Astrocyte (in vitro differentiated cells and primary cell): ENCODE results near the gene SLC13A5. TPM values are rescaled to one million over a fixed set of nuclear protein-coding genes. Genes with fewer than 3 reads are reported as not detected.

ENCODE experiments used
- DNase-seq: peaks from one replicate; pipeline ENCODE4 v3.0.0-alpha.2; 2010; ENCODE audit warnings: low read depth
- FAIRE-seq: peaks from 2 replicates; lab custom pipeline; 2011; peaks lifted over from hg19 to GRCh38; lab: Jason Lieb, UNC
- H2AFZ ChIP-seq: 2 replicates; pipeline ENCODE4 v1.6.0; 2012; ENCODE audit warnings: low read depth, low read length, inconsistent platforms
- H3K27ac ChIP-seq: 2 replicates; pipeline ENCODE4 v1.5.1; 2011; ENCODE audit warnings: low read depth, low read length, inconsistent platforms
- H3K27me3 ChIP-seq: 2 replicates; pipeline ENCODE4 v1.6.0; 2011; ENCODE audit warnings: low read length, inconsistent platforms; ENCODE audit not compliant: insufficient read depth
- H3K36me3 ChIP-seq: 2 replicates; pipeline ENCODE4 v1.5.1; 2011; ENCODE audit warnings: low read length, inconsistent platforms; ENCODE audit not compliant: insufficient read depth
- H3K4me1 ChIP-seq: 2 replicates; pipeline ENCODE4 v1.5.1; 2011; ENCODE audit warnings: low read length, inconsistent platforms; ENCODE audit not compliant: insufficient read depth
- H3K4me2 ChIP-seq: 2 replicates; pipeline ENCODE4 v1.6.0; 2012; ENCODE audit warnings: low read length, inconsistent platforms
- H3K4me3 ChIP-seq: 2 replicates; pipeline ENCODE4 v1.5.1; 2011; ENCODE audit warnings: low read depth, mild to moderate bottlenecking, low read length, inconsistent platforms; ENCODE audit not compliant: insufficient read depth
- H3K79me2 ChIP-seq: 2 replicates; pipeline ENCODE4 v1.6.0; 2012; ENCODE audit warnings: mild to moderate bottlenecking, low read length, inconsistent platforms; ENCODE audit not compliant: insufficient read depth
- H3K9ac ChIP-seq: 2 replicates; pipeline ENCODE4 v1.6.0; 2012; ENCODE audit warnings: mild to moderate bottlenecking, low read length, inconsistent platforms
- H3K9me3 ChIP-seq: 2 replicates; pipeline ENCODE4 v1.5.1; 2012; ENCODE audit warnings: low read depth, mild to moderate bottlenecking, low read length, inconsistent platforms; ENCODE audit not compliant: insufficient read depth
- H4K20me1 ChIP-seq: 2 replicates; pipeline ENCODE4 v1.6.0; 2012; ENCODE audit warnings: low read length, inconsistent platforms; ENCODE audit not compliant: insufficient read depth
- H3K27ac Mint-ChIP-seq: one replicate; pipeline ENCODE4 v1.8.0; 2021; ENCODE audit warnings: mild to moderate bottlenecking, mixed read lengths; ENCODE audit not compliant: unreplicated experiment
- H3K27me3 Mint-ChIP-seq: one replicate; pipeline ENCODE4 v1.8.0; 2021; ENCODE audit warnings: low read depth, mixed read lengths; ENCODE audit not compliant: unreplicated experiment
- H3K36me3 Mint-ChIP-seq: one replicate; pipeline ENCODE4 v1.8.0; 2021; ENCODE audit warnings: low read depth, mixed read lengths; ENCODE audit not compliant: unreplicated experiment
- H3K4me1 Mint-ChIP-seq: one replicate; pipeline ENCODE4 v1.8.0; 2021; ENCODE audit warnings: low read depth, mixed read lengths; ENCODE audit not compliant: unreplicated experiment
- H3K4me3 Mint-ChIP-seq: one replicate; pipeline ENCODE4 v1.8.0; 2021; ENCODE audit warnings: mild to moderate bottlenecking, moderate library complexity, mixed read lengths; ENCODE audit not compliant: unreplicated experiment
- H3K9me3 Mint-ChIP-seq: one replicate; pipeline ENCODE4 v1.8.0; 2021; ENCODE audit warnings: mild to moderate bottlenecking, mixed read lengths; ENCODE audit not compliant: unreplicated experiment
- EZH2 ChIP-seq: IDR thresholded peaks from 2 replicates; pipeline ENCODE4 v1.6.1; 2012; ENCODE audit warnings: mild to moderate bottlenecking, low read length, inconsistent platforms; ENCODE audit not compliant: insufficient read depth
- total RNA-seq: library from RNA; stranded (reverse); gene quantifications from 2 replicates; pipeline ENCODE4 v1.2.1, GENCODE V29; 2021
- TF ChIP-seq, protein P1 (sequence below): IDR thresholded peaks from 2 replicates; pipeline ENCODE4 v1.5.1; 2011; ENCODE audit warnings: low read depth, mild to moderate bottlenecking, inconsistent platforms, low read length, moderate library complexity; ENCODE audit not compliant: insufficient read depth

SLC13A5 gene
- total RNA-seq, 1 donor from 2014 or later, result 6.9 TPM

- peaks cover 17% of the 10 kb centered on the region for H3K27me3 ChIP-seq
- H3K4me2 ChIP-seq, result no peak overlapping the region
- no peaks in the 10 kb centered on the region for H4K20me1 ChIP-seq
- no peaks in the 10 kb centered on the region for H3K9me3 ChIP-seq
- no peak overlapping the region for H2AFZ ChIP-seq
- no peaks in the 10 kb centered on the region for H3K36me3 ChIP-seq
- H3K27me3 Mint-ChIP-seq, result peaks cover 29% of the 10 kb centered on the region
- TF ChIP-seq, protein P1, sequence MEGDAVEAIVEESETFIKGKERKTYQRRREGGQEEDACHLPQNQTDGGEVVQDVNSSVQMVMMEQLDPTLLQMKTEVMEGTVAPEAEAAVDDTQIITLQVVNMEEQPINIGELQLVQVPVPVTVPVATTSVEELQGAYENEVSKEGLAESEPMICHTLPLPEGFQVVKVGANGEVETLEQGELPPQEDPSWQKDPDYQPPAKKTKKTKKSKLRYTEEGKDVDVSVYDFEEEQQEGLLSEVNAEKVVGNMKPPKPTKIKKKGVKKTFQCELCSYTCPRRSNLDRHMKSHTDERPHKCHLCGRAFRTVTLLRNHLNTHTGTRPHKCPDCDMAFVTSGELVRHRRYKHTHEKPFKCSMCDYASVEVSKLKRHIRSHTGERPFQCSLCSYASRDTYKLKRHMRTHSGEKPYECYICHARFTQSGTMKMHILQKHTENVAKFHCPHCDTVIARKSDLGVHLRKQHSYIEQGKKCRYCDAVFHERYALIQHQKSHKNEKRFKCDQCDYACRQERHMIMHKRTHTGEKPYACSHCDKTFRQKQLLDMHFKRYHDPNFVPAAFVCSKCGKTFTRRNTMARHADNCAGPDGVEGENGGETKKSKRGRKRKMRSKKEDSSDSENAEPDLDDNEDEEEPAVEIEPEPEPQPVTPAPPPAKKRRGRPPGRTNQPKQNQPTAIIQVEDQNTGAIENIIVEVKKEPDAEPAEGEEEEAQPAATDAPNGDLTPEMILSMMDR, result no peak
- TF ChIP-seq EZH2, result no peak
- H3K4me1 ChIP-seq, result no peaks in the 10 kb centered on the region
- FAIRE-seq (no peak), DNase-seq (no peak)
- no peak overlapping the region for H3K27ac Mint-ChIP-seq
- H3K9ac ChIP-seq, result no peak overlapping the region
- H3K4me1 Mint-ChIP-seq, result no peaks in the 10 kb centered on the region
- H3K36me3 Mint-ChIP-seq, result peaks cover 2% of the 10 kb centered on the region
- no peak overlapping the region for H3K4me3 Mint-ChIP-seq
- no peaks in the 10 kb centered on the region for H3K79me2 ChIP-seq
- H3K27ac ChIP-seq, result no peak overlapping the region
- no peak overlapping the region for H3K4me3 ChIP-seq
- H3K9me3 Mint-ChIP-seq, result no peaks in the 10 kb centered on the region
These were observed 44.3 kb downstream of the SLC13A5 start for GRCh38 chr17:6668727-6669425.

GRCh38 chr17:6668219-6668618 is 45.0 kb downstream of the SLC13A5 start:
- H3K36me3 Mint-ChIP-seq, result no peaks in the 10 kb centered on the region
- Histone ChIP-seq H2AFZ (no peak overlapping the region), H3K27ac (no peak overlapping the region), H3K9me3 (no peaks in the 10 kb centered on the region), H3K79me2 (no peaks in the 10 kb centered on the region), H3K4me1 (no peaks in the 10 kb centered on the region), H3K36me3 (no peaks in the 10 kb centered on the region), H3K27me3 (peaks cover 17% of the 10 kb centered on the region), H3K4me3 (no peak overlapping the region), H3K4me2 (no peak overlapping the region), H4K20me1 (no peaks in the 10 kb centered on the region), H3K9ac (no peak overlapping the region)
- FAIRE-seq (no peak), DNase-seq (no peak)
- H3K4me1 Mint-ChIP-seq, result no peaks in the 10 kb centered on the region
- H3K27me3 Mint-ChIP-seq, result peaks cover 27% of the 10 kb centered on the region
- H3K4me3 Mint-ChIP-seq, result no peak overlapping the region
- no peaks in the 10 kb centered on the region for H3K9me3 Mint-ChIP-seq
- TF ChIP-seq EZH2, result no peak
- TF ChIP-seq, protein P1, result no peak
- H3K27ac Mint-ChIP-seq, result no peak overlapping the region

- no peak overlapping the region for H3K4me2 ChIP-seq
- H3K9ac ChIP-seq, result no peak overlapping the region
- no peak overlapping the region for H3K4me3 ChIP-seq
- H3K79me2 ChIP-seq, result no peaks in the 10 kb centered on the region
- H3K9me3 ChIP-seq, result no peaks in the 10 kb centered on the region
- no peak overlapping the region for H3K27ac ChIP-seq
- no peaks in the 10 kb centered on the region for H4K20me1 ChIP-seq
- no peaks in the 10 kb centered on the region for H3K4me1 ChIP-seq
- Mint-ChIP-seq H3K27me3 (peaks cover 28% of the 10 kb centered on the region), H3K4me1 (no peaks in the 10 kb centered on the region), H3K36me3 (no peaks in the 10 kb centered on the region), H3K9me3 (peaks cover 2% of the 10 kb centered on the region), H3K4me3 (no peak overlapping the region), H3K27ac (no peak overlapping the region)
- H3K27me3 ChIP-seq, result peaks cover 17% of the 10 kb centered on the region
- TF ChIP-seq, protein P1, result no peak
- no peak for TF ChIP-seq EZH2
- FAIRE-seq (no peak), DNase-seq (no peak)
- no peak overlapping the region for H2AFZ ChIP-seq
- no peaks in the 10 kb centered on the region for H3K36me3 ChIP-seq
These were observed 45.7 kb downstream of the SLC13A5 start for GRCh38 chr17:6667516-6667915.
